Liver (tissue), 9 donors: ENCODE results near the gene GNB1. TPM values are rescaled to one million over a fixed set of nuclear protein-coding genes. Genes with fewer than 3 reads are reported as not detected.
A peak's percentile ranks its signal among the peaks of the same experiment; 100 is the strongest.
"Not testable (repeated sequence)": the region's sequence is repeated elsewhere in the genome, so short reads cannot be mapped to it uniquely, and the experiment has no call there.

Source experiments
- DNase-seq: peaks from one replicate; pipeline ENCODE4 v3.0.0-alpha.2; 2017; ENCODE audit warnings: low spot score
- H3K27ac ChIP-seq, 2 donors: one replicate each; pipeline ENCODE4 v1.7.0; 2013; ENCODE audit warnings: inconsistent platforms in 2 of 2, low read length in 2 of 2, control low read depth in 1 of 2, low read depth in 1 of 2, mild to moderate bottlenecking in 1 of 2
- H3K27me3 ChIP-seq, 4 donors: one replicate each; pipeline versions ENCODE4 v1.6.1 to v1.7.0; 2013; ENCODE audit warnings: low read length in 3 of 4, inconsistent platforms in 1 of 4, mild to moderate bottlenecking in 1 of 4, moderate library complexity in 1 of 4; ENCODE audit not compliant: control insufficient read depth in 4 of 4, insufficient read depth in 4 of 4
- H3K36me3 ChIP-seq, 4 donors: one replicate each; pipeline versions ENCODE4 v1.6.1 to v1.7.0; 2013; ENCODE audit warnings: low read length in 3 of 4, mild to moderate bottlenecking in 3 of 4, low read depth in 1 of 4, moderate library complexity in 1 of 4; ENCODE audit not compliant: control insufficient read depth in 4 of 4, insufficient read depth in 3 of 4
- H3K4me1 ChIP-seq, 4 donors: one replicate each; pipeline versions ENCODE4 v1.6.1 to v1.7.0; 2013; ENCODE audit warnings: low read length in 3 of 4, mild to moderate bottlenecking in 3 of 4, moderate library complexity in 1 of 4; ENCODE audit not compliant: control insufficient read depth in 4 of 4, insufficient read depth in 4 of 4
- H3K4me3 ChIP-seq, 3 donors: one replicate each; pipeline versions ENCODE4 v1.6.1 to v1.7.0; 2013; ENCODE audit warnings: low read length in 3 of 3, control low read depth in 1 of 3, low read depth in 1 of 3, mild to moderate bottlenecking in 1 of 3
- H3K9ac ChIP-seq, 2 donors: one replicate each; pipeline ENCODE4 v1.7.0; 2013; ENCODE audit warnings: low read length in 2 of 2, mild to moderate bottlenecking in 2 of 2, moderate library complexity in 2 of 2, control low read depth in 1 of 2, low read depth in 1 of 2
- H3K9me3 ChIP-seq, 4 donors: one replicate each; pipeline versions ENCODE4 v1.6.1 to v1.7.0; 2013; ENCODE audit warnings: low read length in 3 of 4; ENCODE audit not compliant: control insufficient read depth in 4 of 4
- EGR1 ChIP-seq, 2 donors: IDR thresholded peaks; 2 replicates each; pipeline ENCODE4 v1.6.1; 2016 to 2018; ENCODE audit warnings: antibody characterized with exemption in 2 of 2, low read depth in 2 of 2
- GABPA ChIP-seq, 2 donors: IDR thresholded peaks in 1 of 2; conservative IDR thresholded peaks in 1 of 2; 2 replicates each; pipeline ENCODE4 v1.6.1; 2016; ENCODE audit warnings: antibody characterized with exemption in 2 of 2, mild to moderate bottlenecking in 1 of 2, moderate library complexity in 1 of 2
- HNF4A ChIP-seq, 2 donors: conservative IDR thresholded peaks; 2 replicates each; pipeline ENCODE4 v1.6.1; 2016; ENCODE audit warnings: antibody characterized with exemption in 2 of 2, mild to moderate bottlenecking in 2 of 2
- JUND ChIP-seq, 2 donors: IDR thresholded peaks; 2 replicates each; pipeline ENCODE4 v1.6.1; 2016; ENCODE audit warnings: antibody characterized with exemption in 2 of 2
- NR2F2 ChIP-seq: IDR thresholded peaks from 2 replicates; pipeline ENCODE4 v1.6.1; 2016; ENCODE audit warnings: antibody characterized with exemption
- RAD21 ChIP-seq, 2 donors: IDR thresholded peaks; 2 replicates each; pipeline ENCODE4 v1.6.1; 2016; ENCODE audit warnings: antibody characterized with exemption in 2 of 2, mild to moderate bottlenecking in 2 of 2
- RXRA ChIP-seq, 2 donors: IDR thresholded peaks; 2 replicates each; pipeline ENCODE4 v1.6.1; 2017 to 2018; ENCODE audit warnings: antibody characterized with exemption in 2 of 2, mild to moderate bottlenecking in 1 of 2
- YY1 ChIP-seq: IDR thresholded peaks from 2 replicates; pipeline ENCODE4 v1.6.1; 2016; ENCODE audit warnings: antibody characterized with exemption, mild to moderate bottlenecking
- WGBS: extraction: QIAGEN DNeasy Blood & Tissue Kit; methylation state at CpG from one replicate; pipeline ENCODE4 v1.1.7; 2013; 5-methylcytosine and 5-hydroxymethylcytosine counted together
- polyA plus RNA-seq, 2 donors: library from polyadenylated mRNA; stranded (reverse) in 1 of 2; unstranded in 1 of 2; fragments of 200-250 nt in 1 of 2; fragments of >200 nt in 1 of 2; fragmentation: Nextera tagmentation in 1 of 2; extraction: Ambion mirVana in 1 of 2; gene quantifications; one replicate each; pipeline versions ENCODE4 v1.2.1 to v1.2.3, GENCODE V29; 2013 to 2015
- total RNA-seq, 2 donors: library from RNA; depleted of rRNA; stranded (reverse); fragments of >200 nt; gene quantifications; one replicate each; pipeline ENCODE4 v1.2.3, GENCODE V29; 2014
- TF ChIP-seq, protein P1 (sequence below): IDR thresholded peaks from 2 replicates; pipeline ENCODE4 v1.6.1; 2016; ENCODE audit warnings: antibody characterized with exemption
- TF ChIP-seq, protein P2 (sequence below): IDR thresholded peaks from 2 replicates; pipeline ENCODE4 v1.6.1; 2016; ENCODE audit warnings: antibody characterized with exemption
- TF ChIP-seq, protein P3 (sequence below): fragments of 150-350 bp; IDR thresholded peaks from 2 replicates; pipeline ENCODE4 v1.5.1; 2017; ENCODE audit warnings: improper control_type of control experiment, low read depth, low read length; ENCODE audit not compliant: missing input control
- TF ChIP-seq, protein P4 (sequence below): IDR thresholded peaks from 2 replicates; pipeline ENCODE4 v1.6.1; 2016; ENCODE audit warnings: antibody characterized with exemption, mild to moderate bottlenecking
- donor health status: healthy.
- donor health status: healthy.
- donor health status: healthy.
- donor health status: healthy.
- donor health status: healthy.

Gene GNB1
- total and polyA plus RNA-seq, 4 donors, result 22.3 to 68.5 (median 52.7) TPM

DNA sequence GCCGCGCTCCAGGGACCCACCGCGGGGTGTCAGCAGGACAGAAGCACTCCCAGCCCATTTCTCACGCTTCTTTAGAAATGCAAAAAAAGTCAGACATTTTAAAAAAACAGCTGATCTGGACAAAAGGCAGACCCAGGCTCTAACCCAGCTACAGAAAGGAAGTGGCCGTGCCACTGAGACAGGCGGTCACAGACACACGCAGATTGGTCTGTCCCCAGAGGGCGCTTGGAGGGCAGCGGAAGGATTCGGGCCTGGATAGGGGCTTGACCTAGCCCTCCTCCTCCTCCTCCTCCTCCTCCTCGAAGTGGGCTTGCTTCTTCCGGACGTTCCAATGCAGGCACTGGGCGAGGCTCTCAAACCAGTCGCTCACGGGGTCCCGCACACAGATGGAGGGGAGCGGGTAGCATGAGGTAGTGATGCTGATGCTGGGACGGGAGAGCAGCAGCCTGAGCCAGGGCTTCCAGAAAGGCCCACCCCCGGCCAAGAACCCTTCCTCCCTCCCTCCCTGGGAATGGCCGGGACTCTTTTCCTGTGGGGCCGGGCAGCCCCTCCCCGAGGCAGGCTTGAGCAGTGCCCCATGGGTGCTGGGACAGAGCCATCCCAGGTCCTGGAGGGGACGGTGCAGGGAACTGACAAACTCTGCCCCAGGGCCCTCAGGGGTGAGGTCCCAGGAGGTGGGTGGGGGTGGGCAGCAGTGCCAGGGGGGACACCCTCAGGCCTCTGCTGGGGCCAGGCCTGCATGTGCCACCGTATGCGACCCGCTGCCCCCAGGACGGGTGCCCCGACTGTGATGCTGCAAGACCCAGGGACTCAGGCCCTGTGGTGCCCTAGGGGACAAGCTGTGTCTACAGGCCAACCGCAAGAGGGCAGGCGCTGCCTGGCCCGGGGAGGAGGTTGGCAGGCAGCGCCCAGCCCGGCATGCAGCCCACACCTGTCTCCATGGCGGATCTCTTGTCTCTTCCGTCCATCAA, 138.0 kb downstream of the GNB1 start:
- Histone ChIP-seq H3K27me3 (no peaks in the 10 kb centered on the region), H3K9me3 (no peaks in the 10 kb centered on the region), H3K36me3 (peaks cover 7 to 36% (median 12%) of the 10 kb centered on the region in 4 donors), H3K4me1 (peaks cover 4 to 23% (median 13%) of the 10 kb centered on the region in 4 donors), H3K27ac (peak overlapping the region; percentile 47 to 55), H3K9ac (no peak overlapping the region), H3K4me3 (no peak overlapping the region)
- TF ChIP-seq, protein P1, sequence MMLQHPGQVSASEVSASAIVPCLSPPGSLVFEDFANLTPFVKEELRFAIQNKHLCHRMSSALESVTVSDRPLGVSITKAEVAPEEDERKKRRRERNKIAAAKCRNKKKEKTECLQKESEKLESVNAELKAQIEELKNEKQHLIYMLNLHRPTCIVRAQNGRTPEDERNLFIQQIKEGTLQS, result no peak
- peak; percentile 19 to 32 for TF ChIP-seq HNF4A (conservative IDR thresholded peaks at IDR 0.05)
- TF ChIP-seq YY1, result no peak
- TF ChIP-seq, protein P2, sequence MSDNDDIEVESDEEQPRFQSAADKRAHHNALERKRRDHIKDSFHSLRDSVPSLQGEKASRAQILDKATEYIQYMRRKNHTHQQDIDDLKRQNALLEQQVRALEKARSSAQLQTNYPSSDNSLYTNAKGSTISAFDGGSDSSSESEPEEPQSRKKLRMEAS, result no peak
- TF ChIP-seq NR2F2, result peak; percentile 28
- TF ChIP-seq, protein P3, sequence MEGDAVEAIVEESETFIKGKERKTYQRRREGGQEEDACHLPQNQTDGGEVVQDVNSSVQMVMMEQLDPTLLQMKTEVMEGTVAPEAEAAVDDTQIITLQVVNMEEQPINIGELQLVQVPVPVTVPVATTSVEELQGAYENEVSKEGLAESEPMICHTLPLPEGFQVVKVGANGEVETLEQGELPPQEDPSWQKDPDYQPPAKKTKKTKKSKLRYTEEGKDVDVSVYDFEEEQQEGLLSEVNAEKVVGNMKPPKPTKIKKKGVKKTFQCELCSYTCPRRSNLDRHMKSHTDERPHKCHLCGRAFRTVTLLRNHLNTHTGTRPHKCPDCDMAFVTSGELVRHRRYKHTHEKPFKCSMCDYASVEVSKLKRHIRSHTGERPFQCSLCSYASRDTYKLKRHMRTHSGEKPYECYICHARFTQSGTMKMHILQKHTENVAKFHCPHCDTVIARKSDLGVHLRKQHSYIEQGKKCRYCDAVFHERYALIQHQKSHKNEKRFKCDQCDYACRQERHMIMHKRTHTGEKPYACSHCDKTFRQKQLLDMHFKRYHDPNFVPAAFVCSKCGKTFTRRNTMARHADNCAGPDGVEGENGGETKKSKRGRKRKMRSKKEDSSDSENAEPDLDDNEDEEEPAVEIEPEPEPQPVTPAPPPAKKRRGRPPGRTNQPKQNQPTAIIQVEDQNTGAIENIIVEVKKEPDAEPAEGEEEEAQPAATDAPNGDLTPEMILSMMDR, result peak; percentile 60
- peak; percentile 82 to 91 for TF ChIP-seq RAD21 (IDR thresholded peaks at IDR 0.05)
- TF ChIP-seq RXRA (IDR thresholded peaks at IDR 0.05), result peak in 1 of 2 donors; percentile 27
- WGBS, result 70% methylated on average over 37 of the region's 37 CpGs
- no peak for DNase-seq

DNA sequence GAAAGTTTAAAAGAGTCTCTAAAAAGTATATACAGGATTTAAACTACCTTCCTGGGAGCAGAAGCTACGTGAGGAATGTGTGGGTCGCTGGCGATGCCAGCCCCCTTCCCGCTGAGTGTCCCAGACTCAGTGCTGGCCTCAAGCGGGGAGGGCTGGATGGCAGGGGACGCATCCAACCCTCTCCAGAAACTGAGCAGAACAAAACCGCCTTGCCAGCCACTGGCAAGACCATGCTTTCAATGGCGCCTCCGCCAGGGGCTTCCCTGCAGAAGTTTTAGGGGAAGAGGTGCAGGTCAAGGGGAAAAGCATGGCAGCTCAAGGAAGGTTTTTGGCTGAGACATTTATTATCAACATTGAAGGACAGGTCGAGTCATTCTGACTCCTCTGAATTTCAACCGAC, 138.7 kb downstream of the GNB1 start:
- no peak for DNase-seq

DNA sequence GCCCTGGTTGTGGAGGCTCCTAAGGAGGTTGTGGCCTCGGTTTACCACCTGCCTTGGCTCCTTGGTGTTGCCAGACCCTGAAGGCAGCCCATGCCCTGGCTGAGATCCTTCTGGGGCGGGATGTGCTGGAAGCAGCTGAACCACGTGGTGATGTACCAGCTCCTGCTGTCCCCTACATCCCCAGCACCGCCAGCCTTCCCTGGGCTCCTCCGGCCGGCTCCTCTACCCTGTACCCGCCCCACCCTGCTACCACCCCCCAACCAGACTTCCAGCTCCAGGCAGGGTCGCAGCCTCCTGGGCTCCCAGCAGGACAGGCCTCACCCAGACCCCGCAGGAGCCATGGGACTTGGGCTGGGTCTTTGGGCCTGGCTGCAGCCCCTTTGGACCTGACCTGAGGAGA, 140.9 kb downstream of the GNB1 start:
- not testable (repeated sequence) for H3K27ac ChIP-seq, H3K27me3 ChIP-seq, H3K4me3 ChIP-seq, H3K9ac ChIP-seq, DNase-seq, H3K9me3 ChIP-seq
- Histone ChIP-seq H3K4me1 (peaks cover 4 to 20% (median 10%) of the 10 kb centered on the region in 4 donors), H3K36me3 (peaks cover 0 to 22% (median 6%) of the 10 kb centered on the region in 4 donors)
- WGBS, result 84% methylated on average over 8 of the region's 9 CpGs

More for the DNA sequence above, 138.7 kb downstream of the GNB1 start:
- Histone ChIP-seq H3K4me3 (no peak overlapping the region), H3K9me3 (no peaks in the 10 kb centered on the region), H3K9ac (no peak overlapping the region), H3K27me3 (no peaks in the 10 kb centered on the region), H3K36me3 (peaks cover 7 to 36% (median 12%) of the 10 kb centered on the region in 4 donors), H3K4me1 (peaks cover 4 to 20% (median 10%) of the 10 kb centered on the region in 4 donors), H3K27ac (no peak overlapping the region)
- no peak for TF ChIP-seq EGR1 (IDR thresholded peaks at IDR 0.05; ENCODE audit: low read depth in 2 of 2)
- TF ChIP-seq RXRA (IDR thresholded peaks at IDR 0.05), result no peak
- no peak for TF ChIP-seq GABPA (IDR thresholded peaks at IDR 0.05 in 1 of 2, conservative IDR thresholded peaks at IDR 0.05 in 1 of 2)
- no peak for TF ChIP-seq JUND (IDR thresholded peaks at IDR 0.05)
- TF ChIP-seq, protein P4, sequence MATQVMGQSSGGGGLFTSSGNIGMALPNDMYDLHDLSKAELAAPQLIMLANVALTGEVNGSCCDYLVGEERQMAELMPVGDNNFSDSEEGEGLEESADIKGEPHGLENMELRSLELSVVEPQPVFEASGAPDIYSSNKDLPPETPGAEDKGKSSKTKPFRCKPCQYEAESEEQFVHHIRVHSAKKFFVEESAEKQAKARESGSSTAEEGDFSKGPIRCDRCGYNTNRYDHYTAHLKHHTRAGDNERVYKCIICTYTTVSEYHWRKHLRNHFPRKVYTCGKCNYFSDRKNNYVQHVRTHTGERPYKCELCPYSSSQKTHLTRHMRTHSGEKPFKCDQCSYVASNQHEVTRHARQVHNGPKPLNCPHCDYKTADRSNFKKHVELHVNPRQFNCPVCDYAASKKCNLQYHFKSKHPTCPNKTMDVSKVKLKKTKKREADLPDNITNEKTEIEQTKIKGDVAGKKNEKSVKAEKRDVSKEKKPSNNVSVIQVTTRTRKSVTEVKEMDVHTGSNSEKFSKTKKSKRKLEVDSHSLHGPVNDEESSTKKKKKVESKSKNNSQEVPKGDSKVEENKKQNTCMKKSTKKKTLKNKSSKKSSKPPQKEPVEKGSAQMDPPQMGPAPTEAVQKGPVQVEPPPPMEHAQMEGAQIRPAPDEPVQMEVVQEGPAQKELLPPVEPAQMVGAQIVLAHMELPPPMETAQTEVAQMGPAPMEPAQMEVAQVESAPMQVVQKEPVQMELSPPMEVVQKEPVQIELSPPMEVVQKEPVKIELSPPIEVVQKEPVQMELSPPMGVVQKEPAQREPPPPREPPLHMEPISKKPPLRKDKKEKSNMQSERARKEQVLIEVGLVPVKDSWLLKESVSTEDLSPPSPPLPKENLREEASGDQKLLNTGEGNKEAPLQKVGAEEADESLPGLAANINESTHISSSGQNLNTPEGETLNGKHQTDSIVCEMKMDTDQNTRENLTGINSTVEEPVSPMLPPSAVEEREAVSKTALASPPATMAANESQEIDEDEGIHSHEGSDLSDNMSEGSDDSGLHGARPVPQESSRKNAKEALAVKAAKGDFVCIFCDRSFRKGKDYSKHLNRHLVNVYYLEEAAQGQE, result no peak
- 92% methylated on average over 11 of the region's 11 CpGs for WGBS
